ENCODE results near the gene EPHB3.

DNA sequence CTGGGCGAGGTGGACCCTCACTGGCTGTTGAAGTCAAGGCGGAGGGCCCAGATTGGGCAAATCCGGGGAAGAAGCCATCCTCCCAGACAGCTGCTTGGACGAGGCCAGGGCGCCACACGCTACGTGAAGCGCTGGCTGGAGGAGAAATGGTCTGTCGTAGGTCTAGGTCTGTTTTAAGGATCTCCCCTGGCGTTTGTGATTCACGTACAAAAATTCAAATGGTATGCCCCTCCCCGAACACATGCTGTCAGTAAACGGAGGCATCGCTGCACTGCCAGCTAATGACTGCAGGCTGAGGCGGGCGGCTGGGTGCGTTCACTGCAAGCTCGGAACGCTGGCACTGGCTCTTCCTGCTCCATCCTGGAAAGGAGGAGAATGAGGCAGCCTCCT lies 69.9 kb downstream of the EPHB3 start:
- TF ChIP-seq, protein P1, sequence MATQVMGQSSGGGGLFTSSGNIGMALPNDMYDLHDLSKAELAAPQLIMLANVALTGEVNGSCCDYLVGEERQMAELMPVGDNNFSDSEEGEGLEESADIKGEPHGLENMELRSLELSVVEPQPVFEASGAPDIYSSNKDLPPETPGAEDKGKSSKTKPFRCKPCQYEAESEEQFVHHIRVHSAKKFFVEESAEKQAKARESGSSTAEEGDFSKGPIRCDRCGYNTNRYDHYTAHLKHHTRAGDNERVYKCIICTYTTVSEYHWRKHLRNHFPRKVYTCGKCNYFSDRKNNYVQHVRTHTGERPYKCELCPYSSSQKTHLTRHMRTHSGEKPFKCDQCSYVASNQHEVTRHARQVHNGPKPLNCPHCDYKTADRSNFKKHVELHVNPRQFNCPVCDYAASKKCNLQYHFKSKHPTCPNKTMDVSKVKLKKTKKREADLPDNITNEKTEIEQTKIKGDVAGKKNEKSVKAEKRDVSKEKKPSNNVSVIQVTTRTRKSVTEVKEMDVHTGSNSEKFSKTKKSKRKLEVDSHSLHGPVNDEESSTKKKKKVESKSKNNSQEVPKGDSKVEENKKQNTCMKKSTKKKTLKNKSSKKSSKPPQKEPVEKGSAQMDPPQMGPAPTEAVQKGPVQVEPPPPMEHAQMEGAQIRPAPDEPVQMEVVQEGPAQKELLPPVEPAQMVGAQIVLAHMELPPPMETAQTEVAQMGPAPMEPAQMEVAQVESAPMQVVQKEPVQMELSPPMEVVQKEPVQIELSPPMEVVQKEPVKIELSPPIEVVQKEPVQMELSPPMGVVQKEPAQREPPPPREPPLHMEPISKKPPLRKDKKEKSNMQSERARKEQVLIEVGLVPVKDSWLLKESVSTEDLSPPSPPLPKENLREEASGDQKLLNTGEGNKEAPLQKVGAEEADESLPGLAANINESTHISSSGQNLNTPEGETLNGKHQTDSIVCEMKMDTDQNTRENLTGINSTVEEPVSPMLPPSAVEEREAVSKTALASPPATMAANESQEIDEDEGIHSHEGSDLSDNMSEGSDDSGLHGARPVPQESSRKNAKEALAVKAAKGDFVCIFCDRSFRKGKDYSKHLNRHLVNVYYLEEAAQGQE (IDR thresholded peaks at IDR 0.05; ENCODE audit: low read depth) = no peak
- TF ChIP-seq, protein P2, sequence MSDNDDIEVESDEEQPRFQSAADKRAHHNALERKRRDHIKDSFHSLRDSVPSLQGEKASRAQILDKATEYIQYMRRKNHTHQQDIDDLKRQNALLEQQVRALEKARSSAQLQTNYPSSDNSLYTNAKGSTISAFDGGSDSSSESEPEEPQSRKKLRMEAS (IDR thresholded peaks at IDR 0.05) = no peak
- TF ChIP-seq YY1 (IDR thresholded peaks at IDR 0.05; ENCODE audit: low read depth) (no peak), CEBPB (IDR thresholded peaks at IDR 0.05) (no peak), EGR1 (IDR thresholded peaks at IDR 0.05) (no peak), TEAD4 (IDR thresholded peaks at IDR 0.05) (no peak), EP300 (IDR thresholded peaks at IDR 0.05; ENCODE audit: borderline replicate concordance) (no peak), RAD21 (IDR thresholded peaks at IDR 0.05; ENCODE audit: low read depth) (no peak)
- TF ChIP-seq, protein P3, sequence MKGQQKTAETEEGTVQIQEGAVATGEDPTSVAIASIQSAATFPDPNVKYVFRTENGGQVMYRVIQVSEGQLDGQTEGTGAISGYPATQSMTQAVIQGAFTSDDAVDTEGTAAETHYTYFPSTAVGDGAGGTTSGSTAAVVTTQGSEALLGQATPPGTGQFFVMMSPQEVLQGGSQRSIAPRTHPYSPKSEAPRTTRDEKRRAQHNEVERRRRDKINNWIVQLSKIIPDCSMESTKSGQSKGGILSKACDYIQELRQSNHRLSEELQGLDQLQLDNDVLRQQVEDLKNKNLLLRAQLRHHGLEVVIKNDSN (IDR thresholded peaks at IDR 0.05) = no peak
